ENCODE results near the gene CHST11.
"Not testable (repeated sequence)": the region's sequence is repeated elsewhere in the genome, so short reads cannot be mapped to it uniquely, and the experiment has no call there.

Gene CHST11

DNA sequence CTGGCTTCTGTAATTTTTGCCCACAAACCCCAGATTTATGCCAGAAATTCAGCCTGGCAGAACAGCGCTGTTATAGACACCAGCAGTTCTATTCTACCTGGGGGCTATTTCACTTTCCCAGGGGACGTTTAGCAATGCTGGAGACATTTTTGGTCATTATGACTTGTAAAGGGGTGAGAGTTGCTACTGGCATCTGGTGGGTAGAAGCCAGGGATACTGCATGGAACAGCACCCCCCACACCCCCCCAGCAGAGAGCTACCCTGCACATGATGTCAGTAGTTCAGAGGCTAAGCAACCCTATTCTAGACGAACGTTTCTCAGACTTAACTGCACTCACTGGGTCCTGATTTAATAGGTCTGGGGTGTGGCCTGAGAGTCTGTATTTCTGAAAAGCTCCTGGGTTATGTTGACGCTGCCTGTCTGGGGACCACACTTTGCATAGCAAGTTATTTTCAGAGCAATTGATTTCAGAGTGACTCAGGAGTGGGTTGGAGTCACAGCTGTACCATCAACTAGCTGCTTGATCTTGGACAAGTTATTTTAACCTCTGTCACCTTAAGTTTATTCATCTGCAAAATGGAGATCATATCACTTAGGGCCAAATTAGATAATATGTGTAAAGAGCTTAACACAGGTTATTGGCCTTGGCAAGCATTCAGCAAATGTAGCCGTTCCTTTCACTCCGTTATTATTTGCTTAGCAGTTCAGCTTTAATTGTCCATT lies 48.5 kb downstream of the CHST11 start:
- no peak for DNase-seq (ENCODE audit: low read depth)

DNA sequence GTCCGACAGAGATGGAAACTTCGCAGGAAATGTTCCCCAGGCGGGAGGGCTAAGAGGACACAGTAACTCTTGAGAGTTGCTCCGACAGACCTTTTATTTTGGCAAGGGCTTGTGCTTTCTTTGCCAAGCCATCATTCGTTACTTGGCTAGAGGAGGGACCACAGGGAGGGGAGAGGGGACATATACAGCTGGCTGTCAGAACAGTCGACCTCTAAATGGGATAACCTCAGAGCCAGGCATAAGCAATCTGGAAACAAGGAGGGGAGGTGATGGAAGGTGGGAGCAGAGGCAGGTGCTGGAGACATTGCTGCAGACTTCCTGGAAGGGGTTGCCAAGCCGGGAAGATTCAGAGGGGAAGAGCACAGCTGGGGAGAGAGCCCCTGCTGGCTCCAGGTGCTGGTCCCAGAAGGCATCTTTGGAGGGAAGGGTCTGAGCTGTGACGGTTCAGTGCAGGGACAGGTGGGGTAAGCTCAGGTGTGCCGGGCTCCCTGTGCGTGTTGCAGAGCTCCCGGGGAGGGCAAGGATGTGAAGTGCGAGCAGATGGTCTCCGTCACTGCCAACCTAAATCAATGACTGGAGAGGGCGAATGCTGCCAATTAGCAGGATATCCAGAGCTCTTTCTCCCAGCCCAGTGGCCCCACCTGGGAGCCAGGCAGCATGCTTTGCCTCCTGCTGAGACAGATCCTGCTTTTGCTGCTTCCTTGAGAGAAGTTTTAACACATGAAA lies 50.1 kb downstream of the CHST11 start:
- no peak for DNase-seq (ENCODE audit: low read depth)

DNA sequence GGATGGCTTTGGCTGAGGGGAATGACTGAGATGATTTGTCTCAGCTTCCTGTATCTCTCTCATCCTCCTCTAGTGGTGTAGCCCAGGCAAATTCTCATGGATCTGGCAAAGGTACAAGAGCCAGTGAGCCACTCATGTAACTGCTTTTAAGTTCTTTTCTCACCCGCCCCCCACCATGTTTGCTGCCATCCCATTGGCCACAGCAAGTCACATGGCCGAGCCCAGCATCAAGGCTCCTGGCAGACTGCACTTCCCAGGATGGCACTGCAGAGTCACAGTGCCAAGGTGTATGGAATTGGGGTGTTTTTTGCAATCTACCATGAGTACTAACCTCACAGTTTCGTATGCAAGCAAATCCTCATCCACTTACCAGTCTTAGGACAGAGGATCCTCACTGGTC lies 50.9 kb downstream of the CHST11 start:
- no peak for DNase-seq (ENCODE audit: low read depth)

DNA sequence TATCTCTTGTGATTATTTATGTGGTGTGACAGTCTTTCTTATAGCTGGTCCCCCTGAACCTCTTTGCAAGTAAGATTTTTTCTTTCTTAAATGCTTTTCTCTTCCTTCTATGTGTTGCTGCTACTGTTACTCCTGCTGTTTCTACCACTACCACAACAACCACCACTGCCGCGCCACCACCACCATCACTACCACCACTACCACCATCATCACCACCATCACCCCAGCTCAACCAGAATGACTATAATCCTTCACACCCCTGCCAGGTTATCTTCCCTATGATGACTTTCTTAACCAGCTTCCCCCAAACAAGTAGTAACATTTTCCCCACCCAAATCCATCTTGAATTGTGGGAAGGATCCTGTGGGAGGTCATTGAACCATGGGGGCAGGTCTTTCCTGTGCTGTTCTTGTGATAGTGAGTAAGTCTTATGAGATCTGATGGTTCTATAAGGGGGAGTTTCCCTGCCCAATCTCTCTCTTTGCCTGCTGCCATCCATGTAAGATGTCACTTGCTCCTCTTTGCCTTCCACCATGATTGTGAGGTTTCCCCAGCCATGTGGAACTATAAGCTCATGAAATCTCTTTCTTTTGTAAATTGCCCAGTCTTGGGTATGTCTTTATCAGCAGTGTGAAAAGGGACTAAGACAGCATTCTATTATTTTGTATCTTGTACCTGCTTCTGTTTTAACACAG lies 52.2 kb downstream of the CHST11 start:
- no peak for DNase-seq (ENCODE audit: low read depth)

DNA sequence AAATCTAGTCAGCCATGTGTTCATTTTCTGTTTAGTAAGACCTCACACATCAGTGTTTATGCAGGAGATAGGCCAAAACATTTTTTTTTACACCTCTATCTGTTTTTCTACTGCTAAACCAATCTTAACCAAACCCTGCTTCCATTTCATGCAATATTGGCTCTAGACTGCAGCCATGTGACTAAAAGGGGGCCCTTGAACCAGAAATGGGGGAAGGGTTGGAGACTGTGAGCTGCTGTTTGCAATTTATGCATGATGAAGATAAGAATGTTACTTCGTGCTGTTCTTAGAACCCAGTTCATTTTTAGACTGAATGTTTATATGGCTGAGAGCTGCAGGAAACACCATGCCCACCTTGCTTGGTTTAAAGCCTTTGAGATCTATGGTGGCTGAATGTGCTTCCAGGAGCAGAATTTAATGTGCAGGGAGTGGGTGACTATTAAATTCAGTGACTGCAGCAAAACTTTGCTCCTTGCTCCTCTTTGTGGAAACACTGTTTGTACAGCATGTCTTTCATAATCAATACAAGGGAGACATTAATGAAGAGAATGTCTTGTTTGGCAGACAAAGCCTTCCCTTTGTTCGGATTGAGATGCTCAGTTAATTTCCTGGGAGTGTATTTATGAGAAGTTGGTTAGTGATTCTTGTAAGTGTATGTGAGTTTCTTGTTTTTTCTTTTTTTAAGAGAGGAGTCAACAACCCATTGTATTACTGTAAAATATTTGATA lies 53.6 kb downstream of the CHST11 start:
- no peak for DNase-seq (ENCODE audit: low read depth)

DNA sequence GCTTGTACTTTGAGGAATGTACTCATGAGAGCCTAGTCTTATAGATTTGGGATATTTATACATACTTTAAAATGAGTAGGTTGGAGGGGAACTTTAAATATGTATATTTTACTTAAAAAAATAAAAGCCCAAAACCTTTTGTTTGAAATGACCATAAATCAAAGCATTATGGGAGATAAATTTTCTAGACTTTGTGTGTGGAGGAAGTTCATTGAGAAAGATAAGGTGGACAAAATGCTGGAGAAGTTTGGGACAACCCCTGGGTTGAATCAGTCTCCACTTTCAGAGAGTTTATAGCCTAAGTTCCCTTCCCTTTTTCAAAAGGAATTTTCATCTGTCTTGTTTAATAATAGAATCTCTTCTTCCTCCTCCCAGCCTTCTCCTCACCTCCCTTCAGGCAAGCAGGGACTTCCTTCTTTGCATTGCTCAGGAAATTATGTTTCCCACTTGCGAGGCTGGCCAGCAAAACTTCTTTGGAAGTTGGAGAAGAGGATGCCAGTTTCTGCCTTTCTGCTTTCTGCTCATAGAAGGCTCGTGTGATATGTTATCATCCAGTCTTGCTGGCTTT lies 54.2 kb downstream of the CHST11 start:
- no peak for DNase-seq (ENCODE audit: low read depth)

DNA sequence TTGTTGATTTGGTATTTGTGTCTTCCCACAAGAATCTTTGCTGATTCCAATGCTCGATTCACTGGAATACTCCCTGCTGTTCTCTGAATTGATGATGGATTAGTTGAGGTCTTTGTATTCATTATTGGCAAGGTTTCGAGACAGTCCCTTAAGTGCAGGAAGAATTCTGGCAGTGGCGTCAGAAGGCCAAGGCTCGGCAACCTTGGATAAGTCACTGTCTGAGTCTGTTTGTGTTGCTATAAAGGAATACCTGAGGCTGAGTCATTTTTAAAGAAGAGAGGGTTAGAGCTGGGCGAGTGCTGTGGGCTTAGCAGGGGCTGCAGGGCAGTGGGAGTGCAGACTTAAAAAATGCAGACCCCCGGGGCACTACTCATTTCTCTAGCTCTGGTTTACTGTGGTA lies 56.9 kb downstream of the CHST11 start:
- no peak for DNase-seq (ENCODE audit: low read depth)

DNA sequence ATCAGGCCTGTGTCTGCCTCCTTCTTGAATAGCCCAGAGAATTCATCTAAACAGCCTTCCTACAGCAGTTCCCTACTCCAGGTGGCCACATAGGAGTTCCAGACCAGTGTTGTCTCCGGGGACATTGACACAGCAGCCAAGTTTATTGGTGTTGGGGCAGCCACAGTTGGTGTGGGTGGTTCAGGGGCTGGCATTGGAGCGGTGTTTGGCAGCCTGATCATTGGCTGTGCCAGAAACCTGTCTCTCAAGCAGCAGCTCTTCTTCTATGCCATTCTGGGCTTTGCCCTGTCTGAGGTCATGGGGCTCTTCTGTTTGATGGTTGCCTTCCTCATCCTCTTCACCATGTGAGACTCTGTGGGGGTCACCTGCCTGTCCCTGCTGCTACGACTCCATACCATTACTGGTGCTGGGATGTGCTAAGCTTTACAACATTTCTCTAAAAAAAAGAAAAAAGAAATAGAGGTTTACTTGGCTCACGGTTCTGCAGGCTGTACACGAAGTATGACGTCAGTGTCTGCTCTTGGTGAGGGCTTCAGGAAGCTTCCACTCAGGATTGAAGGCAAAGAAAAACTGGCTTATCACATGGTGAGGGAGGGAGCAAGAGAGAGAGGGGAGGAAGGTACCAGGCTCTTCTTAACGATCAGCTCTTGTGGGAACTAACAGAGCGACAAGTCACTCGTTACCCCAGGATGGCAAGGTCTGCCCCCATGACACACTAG lies 57.5 kb downstream of the CHST11 start:
- no peak for DNase-seq (ENCODE audit: low read depth)

DNA sequence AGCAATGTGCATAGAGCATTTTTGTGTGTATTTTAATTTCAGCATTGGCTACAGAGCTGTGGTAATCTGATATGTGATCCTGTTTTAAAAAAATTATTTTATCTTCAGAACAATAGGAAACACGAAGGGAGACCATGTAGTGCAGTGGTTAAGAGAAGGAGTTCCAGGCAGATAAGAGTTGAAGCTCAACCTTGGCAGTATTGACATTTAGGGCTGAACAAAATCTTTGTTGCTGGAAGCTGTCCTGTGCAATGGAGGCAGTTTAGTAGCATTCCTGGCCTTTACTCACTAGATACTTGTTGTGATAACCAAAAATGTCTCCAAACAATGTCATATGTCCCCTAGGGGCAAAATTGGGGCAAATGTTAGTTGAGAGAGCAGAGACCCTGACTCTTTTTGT lies 59.2 kb downstream of the CHST11 start:
- no peak for DNase-seq (ENCODE audit: low read depth)

DNA sequence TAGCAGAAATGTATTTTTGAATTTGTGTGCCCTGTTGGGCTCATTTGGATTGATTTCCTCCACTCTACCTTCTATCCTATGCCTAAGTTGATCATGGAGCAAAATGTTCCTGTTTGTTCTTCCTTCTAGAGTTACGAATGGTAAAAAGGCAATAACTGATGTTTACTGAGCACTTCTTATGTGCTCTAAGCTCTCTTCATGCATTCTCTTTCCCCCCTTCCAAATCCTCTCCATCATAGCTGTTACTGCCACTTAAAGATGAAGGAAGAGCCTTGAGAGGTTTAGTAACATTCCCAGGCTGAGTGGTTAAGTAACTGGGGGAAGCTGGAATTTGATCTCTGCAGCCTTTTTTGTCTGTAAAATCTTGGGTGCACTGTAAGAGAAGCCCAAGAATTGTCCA lies 60.1 kb downstream of the CHST11 start:
- no peak for DNase-seq (ENCODE audit: low read depth)

DNA sequence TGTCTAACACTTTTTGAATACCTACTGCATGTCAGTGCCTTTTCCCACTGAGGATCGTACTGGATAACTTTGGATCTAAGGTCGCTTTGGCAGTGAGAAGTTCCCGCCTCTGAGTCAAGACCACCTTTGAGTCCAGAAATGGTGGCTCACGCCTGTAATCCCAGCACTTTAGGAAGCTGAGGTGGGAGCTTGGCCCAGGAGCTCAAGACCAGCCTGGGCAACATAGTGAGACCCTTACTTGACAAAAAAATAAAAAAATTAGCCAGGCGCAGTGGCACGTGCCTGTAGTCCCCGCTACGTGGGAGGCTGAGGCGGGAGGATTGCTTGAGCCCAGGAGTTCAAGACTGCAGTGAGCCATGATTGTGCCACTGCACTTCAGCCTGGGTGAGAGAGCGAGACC lies 61.1 kb downstream of the CHST11 start:
- DNase-seq (ENCODE audit: low read depth) = no peak

DNA sequence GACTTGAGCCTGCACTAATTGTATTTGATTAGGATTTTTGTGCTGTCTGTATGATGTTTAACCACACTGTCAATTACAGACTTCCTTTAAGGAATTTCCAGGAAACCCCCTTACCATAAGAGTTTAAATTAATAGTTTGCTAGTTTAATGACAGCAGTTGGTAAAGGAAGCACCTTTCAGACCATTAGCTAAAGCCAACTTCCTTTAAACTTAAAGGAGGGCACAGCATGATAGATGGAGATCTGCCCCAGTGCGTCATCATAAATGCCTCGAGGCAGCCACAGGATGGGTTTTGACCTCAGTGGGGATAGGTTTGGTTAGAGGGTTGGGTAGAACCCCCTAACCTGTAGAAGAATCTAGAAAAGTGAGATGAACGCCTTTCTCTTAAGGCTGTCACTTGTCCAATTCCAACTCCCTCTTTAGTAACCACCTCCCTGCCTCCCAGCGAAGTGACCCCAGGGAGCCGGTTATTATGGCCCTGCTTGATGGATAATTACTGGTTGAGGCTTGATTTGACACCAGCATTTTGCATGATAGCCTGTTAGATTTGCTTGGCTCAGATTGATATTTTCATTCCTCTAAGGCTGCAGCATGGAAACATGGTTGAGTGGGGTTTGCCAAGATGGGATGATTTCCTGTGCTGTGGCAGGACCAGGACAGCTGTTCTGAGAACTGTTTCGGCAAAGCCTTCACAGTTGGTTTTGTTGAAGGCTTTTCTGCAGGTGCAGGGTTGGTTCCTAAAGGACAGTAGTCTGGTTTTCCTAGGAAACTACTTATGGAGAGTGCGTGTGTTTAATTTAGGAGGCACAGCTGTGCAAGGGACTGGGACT lies 62.7 kb downstream of the CHST11 start:
- DNase-seq (ENCODE audit: low read depth) = no peak

DNA sequence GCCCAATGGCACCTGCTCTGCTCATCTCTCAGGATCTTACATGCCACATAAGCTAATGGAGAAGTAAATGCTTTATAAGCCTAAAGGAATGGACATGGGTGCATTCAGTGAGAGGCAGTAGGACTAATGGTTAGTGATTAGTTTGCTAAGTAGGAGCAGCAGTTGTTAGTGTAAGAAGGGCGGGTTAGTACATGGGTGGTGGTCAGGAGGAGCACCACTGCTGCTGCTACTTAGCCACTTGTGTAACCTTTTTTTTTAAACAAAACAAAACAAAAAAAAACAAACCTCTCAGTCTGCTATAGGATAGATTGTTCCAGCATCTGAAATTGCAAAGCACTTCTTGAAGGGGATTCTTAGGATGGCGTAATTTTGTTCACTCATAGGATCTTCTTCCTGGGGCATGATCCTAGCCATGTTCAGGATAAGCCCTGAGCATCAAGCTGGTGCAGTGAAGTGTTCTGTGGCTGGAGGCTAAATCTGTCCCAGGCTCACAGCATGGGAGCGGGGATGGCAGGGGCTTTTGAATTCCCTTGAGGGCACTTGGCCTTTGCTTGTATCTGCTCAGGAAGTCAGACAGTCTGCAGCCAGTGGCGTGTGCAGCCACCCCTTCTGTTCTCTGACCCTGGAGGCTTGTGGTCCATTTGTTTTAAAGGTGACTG lies 63.6 kb downstream of the CHST11 start:
- DNase-seq (ENCODE audit: low read depth) = no peak

DNA sequence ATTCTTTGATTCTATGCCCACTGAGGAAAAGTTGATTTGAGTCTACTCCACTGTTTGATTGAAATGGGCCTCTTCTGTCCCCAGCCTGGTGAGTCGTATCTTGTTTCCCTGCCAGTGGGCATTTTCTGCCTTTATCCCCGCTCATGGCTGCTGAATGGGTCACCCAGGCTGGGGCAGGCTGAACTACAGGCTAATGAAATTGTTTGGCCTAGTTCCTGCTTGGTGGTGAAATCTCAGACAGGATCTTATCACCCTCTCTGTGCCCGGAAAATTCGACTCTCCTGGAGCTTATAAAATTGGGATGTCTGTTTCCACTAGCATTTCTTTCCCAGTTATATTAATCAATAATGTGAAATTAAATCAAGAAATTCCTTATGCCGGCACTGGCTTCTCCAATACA lies 65.0 kb downstream of the CHST11 start:
- DNase-seq (ENCODE audit: low read depth) = no peak

DNA sequence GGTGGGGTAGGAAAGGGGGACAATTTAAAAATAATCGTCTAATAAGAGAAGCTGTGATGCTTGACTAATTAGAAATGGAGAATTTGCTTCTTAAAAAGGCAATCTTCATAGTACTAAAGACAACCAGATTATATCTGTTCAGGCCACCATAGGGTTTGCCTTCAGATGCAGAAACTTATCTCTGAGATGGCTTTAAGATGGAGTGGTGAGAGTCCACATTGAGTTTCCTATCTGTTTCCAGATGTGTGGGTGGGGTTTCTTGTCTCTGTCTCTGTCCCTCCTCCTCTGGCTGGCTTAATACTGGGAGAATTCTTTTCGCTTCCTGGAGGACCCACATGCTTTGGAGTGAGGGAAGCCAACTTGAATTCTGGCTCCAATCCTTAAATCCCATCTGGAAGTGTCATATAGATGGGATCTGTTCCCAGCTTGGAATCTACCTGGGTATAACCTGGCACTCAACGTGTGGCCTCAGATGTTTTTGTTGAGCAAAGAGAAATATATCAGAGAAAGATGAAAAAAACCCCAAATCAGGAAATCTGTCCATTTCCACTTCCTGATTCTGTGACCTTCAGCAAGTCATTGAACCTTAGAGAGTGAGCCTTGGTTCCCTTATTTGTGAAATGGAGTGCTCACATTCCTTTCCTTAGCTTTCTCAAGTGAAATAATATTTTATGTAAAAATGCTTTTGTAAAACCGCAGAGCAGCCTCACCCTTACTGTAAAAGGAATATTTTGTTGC lies 66.4 kb downstream of the CHST11 start:
- DNase-seq (ENCODE audit: low read depth) = no peak

DNA sequence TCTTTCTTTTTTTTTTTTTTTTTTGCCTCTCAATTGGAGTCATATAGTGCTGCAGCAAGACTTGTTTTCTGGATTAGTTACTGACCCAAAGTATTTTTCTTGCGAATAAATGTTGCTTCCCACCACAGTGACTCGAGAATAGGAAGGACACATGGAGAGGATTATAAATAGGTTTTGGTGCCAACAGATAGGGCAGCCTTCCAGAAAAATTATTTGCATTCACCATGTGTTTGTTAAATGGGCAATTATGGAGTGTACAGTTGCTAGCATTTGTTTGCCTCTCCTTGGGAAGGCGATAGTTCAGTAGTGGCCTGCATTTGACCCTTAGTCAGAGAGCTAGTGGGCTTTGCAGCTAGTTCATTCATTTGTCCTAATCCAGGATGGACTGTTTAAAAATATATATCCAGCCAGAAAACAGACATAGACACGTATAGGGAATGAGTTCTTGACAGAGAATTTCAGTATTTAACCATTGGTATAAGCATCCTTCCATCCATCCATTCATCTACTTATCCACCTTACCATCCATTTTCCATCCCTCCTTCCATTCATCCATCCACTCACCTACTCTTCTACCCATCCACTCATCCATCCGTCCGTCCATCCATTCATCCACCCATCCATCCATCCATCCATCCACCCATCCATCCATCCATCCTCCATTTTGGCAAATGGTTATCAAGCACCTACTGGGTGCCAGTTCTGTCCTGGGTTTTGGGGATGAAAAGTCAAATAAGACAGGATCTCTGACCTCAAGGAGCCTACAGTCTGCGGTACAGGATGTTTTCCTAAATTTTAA lies 67.5 kb downstream of the CHST11 start:
- DNase-seq (ENCODE audit: low read depth) = no peak

DNA sequence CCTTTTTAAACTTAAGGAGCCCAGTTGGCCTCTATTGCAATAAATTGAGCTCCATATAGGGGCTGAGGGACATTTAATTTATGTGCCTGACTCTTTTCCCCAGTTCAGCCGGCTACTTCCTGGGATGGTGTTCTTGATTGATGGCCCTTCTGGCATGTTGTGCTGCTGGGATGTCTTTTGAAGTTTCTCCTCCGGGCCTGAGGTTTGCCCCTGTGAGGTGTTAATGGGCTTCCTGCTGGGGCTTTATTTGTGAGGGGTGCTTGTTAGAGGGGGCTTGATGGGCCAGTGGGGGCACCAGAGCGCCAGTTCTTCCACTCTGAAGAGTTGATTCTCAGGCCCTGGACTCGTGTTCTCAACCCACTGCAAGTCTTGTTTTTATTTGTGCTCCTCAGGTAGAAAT lies 69.6 kb downstream of the CHST11 start:
- DNase-seq (ENCODE audit: low read depth) = no peak

DNA sequence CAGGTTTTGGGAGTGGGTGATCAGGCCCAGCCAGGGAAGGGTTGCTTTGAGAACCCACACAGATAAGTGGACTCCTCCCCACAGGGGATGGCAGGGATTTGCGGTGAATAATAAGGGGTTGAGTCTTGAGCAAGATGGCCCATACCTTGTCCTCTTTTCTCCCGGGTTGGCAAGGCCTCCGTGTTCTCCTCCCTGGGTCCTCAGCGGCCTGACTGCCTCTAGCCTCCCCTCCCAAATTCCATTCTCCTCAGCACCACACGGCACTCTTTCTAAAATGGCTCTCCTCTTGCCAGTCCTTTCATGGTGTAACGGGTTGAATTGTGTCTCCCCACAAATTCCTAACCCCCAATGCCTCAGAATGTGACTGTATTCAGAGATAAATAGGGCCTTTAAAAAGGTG lies 70.0 kb downstream of the CHST11 start:
- no peak for DNase-seq (ENCODE audit: low read depth)

DNA sequence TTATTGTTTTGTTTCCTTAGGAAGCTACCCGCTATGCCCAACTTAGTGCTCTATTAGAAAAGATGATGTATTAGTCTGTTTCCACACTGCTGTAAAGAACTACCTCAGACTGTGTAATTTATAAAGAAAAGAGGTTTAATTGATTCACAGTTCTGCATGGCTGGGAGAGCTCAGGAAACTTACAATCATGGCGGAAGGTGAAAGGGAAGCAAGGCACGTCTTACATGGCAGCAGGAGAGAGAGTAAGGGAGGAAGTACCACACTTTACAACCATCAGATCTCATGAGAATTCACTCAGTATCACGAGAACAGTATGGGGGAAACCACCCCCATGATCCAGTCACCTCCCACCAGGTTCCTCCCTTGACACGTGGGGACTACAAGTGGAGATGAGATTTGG lies 70.9 kb downstream of the CHST11 start:
- DNase-seq (ENCODE audit: low read depth) = not testable (repeated sequence)
